PC-9 (cell line): ENCODE results near the gene SLC22A1.

Source experiments
- CTCF ChIP-seq: fragments of 200-600 bp; sonication (generic); conservative IDR thresholded peaks from 2 replicates; pipeline ENCODE4 v1.6.1; 2017; ENCODE audit warnings: mixed run types, antibody characterized with exemption, mild to moderate bottlenecking, moderate library complexity
- EZH2 ChIP-seq: fragments of 200-600 bp; sonication (generic); IDR thresholded peaks from 2 replicates; pipeline ENCODE4 v1.8.0; 2017; ENCODE audit warnings: antibody characterized with exemption, low read depth

- TF ChIP-seq CTCF: no peak
- no peak for TF ChIP-seq EZH2
These were observed 366 bp downstream of the SLC22A1 start for GRCh38 chr6:160121981-160122380.
